HepG2 (cell line): ENCODE results near the gene SOAT2. TPM values are rescaled to one million over a fixed set of nuclear protein-coding genes. Genes with fewer than 3 reads are reported as not detected.
A peak's percentile ranks its signal among the peaks of the same experiment; 100 is the strongest.

ENCODE experiments used
- ARNTL ChIP-seq: sonication (generic); formaldehyde crosslinking; IDR thresholded peaks from 2 replicates; pipeline ENCODE4 v1.4.0; 2020; ENCODE audit warnings: mild to moderate bottlenecking, missing genetic modification reagents
- ATM ChIP-seq: fragments of 450-650 bp; IDR thresholded peaks from 2 replicates; pipeline ENCODE4 v1.7.1; 2017; ENCODE audit warnings: mild to moderate bottlenecking, borderline replicate concordance
- MAZ ChIP-seq, 2 experiments: sonication (generic) in 1 of 2; formaldehyde crosslinking in 1 of 2; IDR thresholded peaks; 2 replicates each; pipeline versions ENCODE4 v1.5.0 to v1.6.1; 2012 to 2020; ENCODE audit warnings: low read depth in 2 of 2, mild to moderate bottlenecking in 2 of 2, borderline replicate concordance in 1 of 2, improper control_type of control experiment in 1 of 2, low read length in 1 of 2, missing genetic modification reagents in 1 of 2, moderate library complexity in 1 of 2
- SAP130 ChIP-seq: IDR thresholded peaks from 2 replicates; pipeline ENCODE4 v1.6.1; 2016; ENCODE audit warnings: low read depth
- SRSF9 ChIP-seq: fragments of 200-400 bp; formaldehyde crosslinking; IDR thresholded peaks from 2 replicates; pipeline ENCODE4 v1.6.1; 2018; ENCODE audit warnings: borderline replicate concordance, mild to moderate bottlenecking, low read depth, low read length; ENCODE audit not compliant: insufficient read depth, poor library complexity, severe bottlenecking
- ZNF713 ChIP-seq: sonication (generic); formaldehyde crosslinking; IDR thresholded peaks from 2 replicates; pipeline ENCODE4 v1.4.0; 2020; ENCODE audit warnings: mild to moderate bottlenecking, missing genetic modification reagents
- ZNF75D ChIP-seq: sonication (generic); formaldehyde crosslinking; IDR thresholded peaks from 2 replicates; pipeline ENCODE4 v1.8.1; 2023; ENCODE audit warnings: missing genetic modification reagents, mild to moderate bottlenecking, borderline replicate concordance
- ZZZ3 ChIP-seq: sonication (generic); formaldehyde crosslinking; IDR thresholded peaks from 2 replicates; pipeline ENCODE4 v1.4.0; 2020; ENCODE audit warnings: missing genetic modification reagents, mild to moderate bottlenecking, borderline replicate concordance
- polyA plus RNA-seq, 8 experiments: library from polyadenylated mRNA; depleted of rRNA in 3 of 8; stranded (reverse) in 7 of 8; unstranded in 1 of 8; fragments of >200 nt; fragmentation: Illumina TruSeq in 4 of 8; extraction: Trizol in 4 of 8; gene quantifications; 2 replicates each; pipeline versions ENCODE4 v1.2.1 to v1.2.3, GENCODE V29; 2011 to 2016; ENCODE audit warnings: low read depth in 4 of 8, missing spikeins in 1 of 8, mixed read lengths in 1 of 8; ENCODE audit not compliant: insufficient read depth in 1 of 8
- total RNA-seq, 5 experiments: library from RNA; depleted of rRNA; stranded (reverse); fragments of >200 nt; fragmentation: Illumina TruSeq; extraction: Trizol; gene quantifications; 2 replicates each; pipeline ENCODE4 v1.2.3, GENCODE V29; 2016; ENCODE audit warnings: low read depth in 1 of 5
- TF ChIP-seq, protein P1 (sequence below): sonication (generic); formaldehyde crosslinking; IDR thresholded peaks from 2 replicates; pipeline ENCODE4 v1.4.0; 2020; ENCODE audit warnings: missing genetic modification reagents
- TF ChIP-seq, protein P2 (sequence below): sonication (generic); formaldehyde crosslinking; IDR thresholded peaks from 2 replicates; pipeline ENCODE4 v1.8.0; 2022; ENCODE audit warnings: missing genetic modification reagents, mild to moderate bottlenecking, moderate library complexity, borderline replicate concordance
- TF ChIP-seq, protein P3 (sequence below): sonication (generic); formaldehyde crosslinking; IDR thresholded peaks from 2 replicates; pipeline ENCODE4 v1.4.0; 2020; ENCODE audit warnings: mild to moderate bottlenecking, missing genetic modification reagents
- TF ChIP-seq, protein P4 (sequence below): sonication (generic); formaldehyde crosslinking; IDR thresholded peaks from 2 replicates; pipeline ENCODE4 v1.8.1; 2023; ENCODE audit warnings: mild to moderate bottlenecking, missing genetic modification reagents

The SOAT2 gene
- total and polyA plus RNA-seq, 2 of the 13 experiments (the other 11 are each of a cell fraction or from before 2014, with no cell fraction given) = 14.9 to 108 TPM

DNA sequence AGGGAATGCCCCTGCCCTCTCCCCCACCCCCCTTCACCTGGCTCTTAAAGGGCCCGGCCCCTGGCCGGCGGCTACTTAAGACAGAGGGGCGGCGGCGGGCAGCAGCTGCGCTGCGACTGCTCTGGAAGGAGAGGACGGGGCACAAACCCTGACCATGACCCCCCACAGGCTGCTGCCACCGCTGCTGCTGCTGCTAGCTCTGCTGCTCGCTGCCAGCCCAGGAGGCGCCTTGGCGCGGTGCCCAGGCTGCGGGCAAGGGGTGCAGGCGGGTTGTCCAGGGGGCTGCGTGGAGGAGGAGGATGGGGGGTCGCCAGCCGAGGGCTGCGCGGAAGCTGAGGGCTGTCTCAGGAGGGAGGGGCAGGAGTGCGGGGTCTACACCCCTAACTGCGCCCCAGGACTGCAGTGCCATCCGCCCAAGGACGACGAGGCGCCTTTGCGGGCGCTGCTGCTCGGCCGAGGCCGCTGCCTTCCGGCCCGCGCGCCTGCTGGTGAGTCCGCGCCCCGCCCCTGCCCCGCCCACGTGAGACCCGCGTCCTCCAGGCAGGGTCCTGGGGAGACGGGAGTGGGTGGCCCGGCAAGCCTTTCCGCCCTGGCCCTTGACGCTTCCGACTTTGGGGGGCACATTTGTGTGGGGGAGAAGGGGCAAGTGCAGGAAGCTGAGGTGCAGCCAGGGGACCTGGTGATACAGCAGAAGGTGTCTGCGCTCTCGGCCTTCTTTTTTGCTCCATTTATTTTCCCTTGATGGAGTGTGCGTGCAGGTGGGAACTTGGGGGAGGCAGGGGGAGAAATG, 5.5 kb upstream of the SOAT2 start, which contains the start of gene IGFBP6 (continued):
- TF ChIP-seq, protein P1, sequence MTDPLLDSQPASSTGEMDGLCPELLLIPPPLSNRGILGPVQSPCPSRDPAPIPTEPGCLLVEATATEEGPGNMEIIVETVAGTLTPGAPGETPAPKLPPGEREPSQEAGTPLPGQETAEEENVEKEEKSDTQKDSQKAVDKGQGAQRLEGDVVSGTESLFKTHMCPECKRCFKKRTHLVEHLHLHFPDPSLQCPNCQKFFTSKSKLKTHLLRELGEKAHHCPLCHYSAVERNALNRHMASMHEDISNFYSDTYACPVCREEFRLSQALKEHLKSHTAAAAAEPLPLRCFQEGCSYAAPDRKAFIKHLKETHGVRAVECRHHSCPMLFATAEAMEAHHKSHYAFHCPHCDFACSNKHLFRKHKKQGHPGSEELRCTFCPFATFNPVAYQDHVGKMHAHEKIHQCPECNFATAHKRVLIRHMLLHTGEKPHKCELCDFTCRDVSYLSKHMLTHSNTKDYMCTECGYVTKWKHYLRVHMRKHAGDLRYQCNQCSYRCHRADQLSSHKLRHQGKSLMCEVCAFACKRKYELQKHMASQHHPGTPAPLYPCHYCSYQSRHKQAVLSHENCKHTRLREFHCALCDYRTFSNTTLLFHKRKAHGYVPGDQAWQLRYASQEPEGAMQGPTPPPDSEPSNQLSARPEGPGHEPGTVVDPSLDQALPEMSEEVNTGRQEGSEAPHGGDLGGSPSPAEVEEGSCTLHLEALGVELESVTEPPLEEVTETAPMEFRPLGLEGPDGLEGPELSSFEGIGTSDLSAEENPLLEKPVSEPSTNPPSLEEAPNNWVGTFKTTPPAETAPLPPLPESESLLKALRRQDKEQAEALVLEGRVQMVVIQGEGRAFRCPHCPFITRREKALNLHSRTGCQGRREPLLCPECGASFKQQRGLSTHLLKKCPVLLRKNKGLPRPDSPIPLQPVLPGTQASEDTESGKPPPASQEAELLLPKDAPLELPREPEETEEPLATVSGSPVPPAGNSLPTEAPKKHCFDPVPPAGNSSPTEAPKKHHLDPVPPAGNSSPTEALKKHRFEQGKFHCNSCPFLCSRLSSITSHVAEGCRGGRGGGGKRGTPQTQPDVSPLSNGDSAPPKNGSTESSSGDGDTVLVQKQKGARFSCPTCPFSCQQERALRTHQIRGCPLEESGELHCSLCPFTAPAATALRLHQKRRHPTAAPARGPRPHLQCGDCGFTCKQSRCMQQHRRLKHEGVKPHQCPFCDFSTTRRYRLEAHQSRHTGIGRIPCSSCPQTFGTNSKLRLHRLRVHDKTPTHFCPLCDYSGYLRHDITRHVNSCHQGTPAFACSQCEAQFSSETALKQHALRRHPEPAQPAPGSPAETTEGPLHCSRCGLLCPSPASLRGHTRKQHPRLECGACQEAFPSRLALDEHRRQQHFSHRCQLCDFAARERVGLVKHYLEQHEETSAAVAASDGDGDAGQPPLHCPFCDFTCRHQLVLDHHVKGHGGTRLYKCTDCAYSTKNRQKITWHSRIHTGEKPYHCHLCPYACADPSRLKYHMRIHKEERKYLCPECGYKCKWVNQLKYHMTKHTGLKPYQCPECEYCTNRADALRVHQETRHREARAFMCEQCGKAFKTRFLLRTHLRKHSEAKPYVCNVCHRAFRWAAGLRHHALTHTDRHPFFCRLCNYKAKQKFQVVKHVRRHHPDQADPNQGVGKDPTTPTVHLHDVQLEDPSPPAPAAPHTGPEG (CRISPR knock-in tag) = no peak
- TF ChIP-seq ARNTL (CRISPR knock-in tag) (peak; percentile 22; the same call in 1 of the 2 replicates), ZZZ3 (CRISPR knock-in tag) (no peak), MAZ (IDR thresholded peaks at IDR 0.05; ENCODE audit: borderline replicate concordance, low read depth, low read length) (no peak), MAZ (CRISPR knock-in tag; IDR thresholded peaks at IDR 0.05; ENCODE audit: low read depth) (no peak), ATM (no peak), SRSF9 (no peak), ZNF75D (CRISPR knock-in tag) (no peak), SAP130 (CRISPR knock-in tag) (peak; percentile 69), ZNF713 (CRISPR knock-in tag) (0 out of 2 replicates have a peak, but pooled peaks have one; percentile 35)
- TF ChIP-seq, protein P2, sequence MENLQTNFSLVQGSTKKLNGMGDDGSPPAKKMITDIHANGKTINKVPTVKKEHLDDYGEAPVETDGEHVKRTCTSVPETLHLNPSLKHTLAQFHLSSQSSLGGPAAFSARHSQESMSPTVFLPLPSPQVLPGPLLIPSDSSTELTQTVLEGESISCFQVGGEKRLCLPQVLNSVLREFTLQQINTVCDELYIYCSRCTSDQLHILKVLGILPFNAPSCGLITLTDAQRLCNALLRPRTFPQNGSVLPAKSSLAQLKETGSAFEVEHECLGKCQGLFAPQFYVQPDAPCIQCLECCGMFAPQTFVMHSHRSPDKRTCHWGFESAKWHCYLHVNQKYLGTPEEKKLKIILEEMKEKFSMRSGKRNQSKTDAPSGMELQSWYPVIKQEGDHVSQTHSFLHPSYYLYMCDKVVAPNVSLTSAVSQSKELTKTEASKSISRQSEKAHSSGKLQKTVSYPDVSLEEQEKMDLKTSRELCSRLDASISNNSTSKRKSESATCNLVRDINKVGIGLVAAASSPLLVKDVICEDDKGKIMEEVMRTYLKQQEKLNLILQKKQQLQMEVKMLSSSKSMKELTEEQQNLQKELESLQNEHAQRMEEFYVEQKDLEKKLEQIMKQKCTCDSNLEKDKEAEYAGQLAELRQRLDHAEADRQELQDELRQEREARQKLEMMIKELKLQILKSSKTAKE (CRISPR knock-in tag) = peak; percentile 32
- TF ChIP-seq, protein P3, sequence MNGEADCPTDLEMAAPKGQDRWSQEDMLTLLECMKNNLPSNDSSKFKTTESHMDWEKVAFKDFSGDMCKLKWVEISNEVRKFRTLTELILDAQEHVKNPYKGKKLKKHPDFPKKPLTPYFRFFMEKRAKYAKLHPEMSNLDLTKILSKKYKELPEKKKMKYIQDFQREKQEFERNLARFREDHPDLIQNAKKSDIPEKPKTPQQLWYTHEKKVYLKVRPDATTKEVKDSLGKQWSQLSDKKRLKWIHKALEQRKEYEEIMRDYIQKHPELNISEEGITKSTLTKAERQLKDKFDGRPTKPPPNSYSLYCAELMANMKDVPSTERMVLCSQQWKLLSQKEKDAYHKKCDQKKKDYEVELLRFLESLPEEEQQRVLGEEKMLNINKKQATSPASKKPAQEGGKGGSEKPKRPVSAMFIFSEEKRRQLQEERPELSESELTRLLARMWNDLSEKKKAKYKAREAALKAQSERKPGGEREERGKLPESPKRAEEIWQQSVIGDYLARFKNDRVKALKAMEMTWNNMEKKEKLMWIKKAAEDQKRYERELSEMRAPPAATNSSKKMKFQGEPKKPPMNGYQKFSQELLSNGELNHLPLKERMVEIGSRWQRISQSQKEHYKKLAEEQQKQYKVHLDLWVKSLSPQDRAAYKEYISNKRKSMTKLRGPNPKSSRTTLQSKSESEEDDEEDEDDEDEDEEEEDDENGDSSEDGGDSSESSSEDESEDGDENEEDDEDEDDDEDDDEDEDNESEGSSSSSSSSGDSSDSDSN = peak; percentile 58
- TF ChIP-seq, protein P4, sequence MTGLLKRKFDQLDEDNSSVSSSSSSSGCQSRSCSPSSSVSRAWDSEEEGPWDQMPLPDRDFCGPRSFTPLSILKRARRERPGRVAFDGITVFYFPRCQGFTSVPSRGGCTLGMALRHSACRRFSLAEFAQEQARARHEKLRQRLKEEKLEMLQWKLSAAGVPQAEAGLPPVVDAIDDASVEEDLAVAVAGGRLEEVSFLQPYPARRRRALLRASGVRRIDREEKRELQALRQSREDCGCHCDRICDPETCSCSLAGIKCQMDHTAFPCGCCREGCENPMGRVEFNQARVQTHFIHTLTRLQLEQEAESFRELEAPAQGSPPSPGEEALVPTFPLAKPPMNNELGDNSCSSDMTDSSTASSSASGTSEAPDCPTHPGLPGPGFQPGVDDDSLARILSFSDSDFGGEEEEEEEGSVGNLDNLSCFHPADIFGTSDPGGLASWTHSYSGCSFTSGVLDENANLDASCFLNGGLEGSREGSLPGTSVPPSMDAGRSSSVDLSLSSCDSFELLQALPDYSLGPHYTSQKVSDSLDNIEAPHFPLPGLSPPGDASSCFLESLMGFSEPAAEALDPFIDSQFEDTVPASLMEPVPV (CRISPR knock-in tag) = no peak
